NB4 (cell line): ENCODE results near the gene PHF21B.

ENCODE experiments used
- DNase-seq: peaks from one replicate; pipeline ENCODE4 v3.0.0; 2010; ENCODE audit warnings: low read depth
- H3K4me3 ChIP-seq: one replicate; pipeline ENCODE4 v1.5.1; 2011; ENCODE audit warnings: mild to moderate bottlenecking, low read depth, low read length, moderate library complexity
- MYC ChIP-seq: IDR thresholded peaks from 2 replicates; pipeline ENCODE4 v1.6.1; 2011; ENCODE audit warnings: low read depth, low read length
- POLR2A ChIP-seq: IDR thresholded peaks from 2 replicates; pipeline ENCODE4 v1.6.1; 2011; ENCODE audit warnings: mild to moderate bottlenecking; ENCODE audit not compliant: insufficient read length; ENCODE audit errors: extremely low read depth
- TF ChIP-seq, protein P1 (sequence below): IDR thresholded peaks from one replicate; pipeline ENCODE4 v1.5.1; 2012; ENCODE audit warnings: low read depth, low read length
- TF ChIP-seq, protein P2 (sequence below): IDR thresholded peaks from 2 replicates; pipeline ENCODE4 v1.6.1; 2011; ENCODE audit warnings: low read depth, low read length

PHF21B gene

DNA sequence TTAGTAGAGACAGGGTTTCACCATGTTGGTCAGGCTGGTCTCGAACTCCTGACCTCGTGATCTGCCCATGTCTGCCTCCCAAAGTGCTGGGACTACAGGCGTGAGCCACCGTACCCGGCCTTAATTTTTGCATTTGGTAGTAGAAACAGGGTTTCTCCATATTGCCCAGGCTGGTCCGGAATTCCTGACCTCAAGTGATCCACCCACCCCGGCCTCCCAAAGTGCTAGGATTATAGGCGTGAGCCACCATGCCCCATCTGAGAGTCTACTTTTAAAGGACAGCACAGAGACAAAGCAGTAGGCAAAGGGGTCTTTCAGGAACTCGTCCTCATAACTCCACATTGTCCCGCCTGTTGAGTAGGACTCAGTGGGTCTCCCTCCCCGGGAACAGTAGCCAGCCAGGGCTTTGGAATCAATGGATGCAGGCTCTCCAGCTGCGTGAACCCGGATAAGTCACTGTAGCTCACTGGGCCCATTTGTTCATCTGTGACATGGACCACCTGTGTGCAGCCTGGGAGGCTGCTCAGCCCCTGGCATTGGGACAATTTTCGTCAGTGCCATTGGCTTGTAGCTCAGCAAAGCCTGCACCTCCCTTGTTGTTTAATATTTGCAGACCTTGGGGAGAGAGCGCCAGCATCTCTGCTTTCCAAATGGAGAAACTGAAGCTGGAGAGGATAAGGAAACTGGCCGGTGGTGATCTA is 171.3 kb downstream of the PHF21B start:
- DNase-seq = no peak
- TF ChIP-seq, protein P1, sequence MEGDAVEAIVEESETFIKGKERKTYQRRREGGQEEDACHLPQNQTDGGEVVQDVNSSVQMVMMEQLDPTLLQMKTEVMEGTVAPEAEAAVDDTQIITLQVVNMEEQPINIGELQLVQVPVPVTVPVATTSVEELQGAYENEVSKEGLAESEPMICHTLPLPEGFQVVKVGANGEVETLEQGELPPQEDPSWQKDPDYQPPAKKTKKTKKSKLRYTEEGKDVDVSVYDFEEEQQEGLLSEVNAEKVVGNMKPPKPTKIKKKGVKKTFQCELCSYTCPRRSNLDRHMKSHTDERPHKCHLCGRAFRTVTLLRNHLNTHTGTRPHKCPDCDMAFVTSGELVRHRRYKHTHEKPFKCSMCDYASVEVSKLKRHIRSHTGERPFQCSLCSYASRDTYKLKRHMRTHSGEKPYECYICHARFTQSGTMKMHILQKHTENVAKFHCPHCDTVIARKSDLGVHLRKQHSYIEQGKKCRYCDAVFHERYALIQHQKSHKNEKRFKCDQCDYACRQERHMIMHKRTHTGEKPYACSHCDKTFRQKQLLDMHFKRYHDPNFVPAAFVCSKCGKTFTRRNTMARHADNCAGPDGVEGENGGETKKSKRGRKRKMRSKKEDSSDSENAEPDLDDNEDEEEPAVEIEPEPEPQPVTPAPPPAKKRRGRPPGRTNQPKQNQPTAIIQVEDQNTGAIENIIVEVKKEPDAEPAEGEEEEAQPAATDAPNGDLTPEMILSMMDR = no peak
- TF ChIP-seq MYC (no peak), POLR2A (no peak)
- TF ChIP-seq, protein P2, sequence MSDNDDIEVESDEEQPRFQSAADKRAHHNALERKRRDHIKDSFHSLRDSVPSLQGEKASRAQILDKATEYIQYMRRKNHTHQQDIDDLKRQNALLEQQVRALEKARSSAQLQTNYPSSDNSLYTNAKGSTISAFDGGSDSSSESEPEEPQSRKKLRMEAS = no peak
- H3K4me3 ChIP-seq = no peak overlapping the region

DNA sequence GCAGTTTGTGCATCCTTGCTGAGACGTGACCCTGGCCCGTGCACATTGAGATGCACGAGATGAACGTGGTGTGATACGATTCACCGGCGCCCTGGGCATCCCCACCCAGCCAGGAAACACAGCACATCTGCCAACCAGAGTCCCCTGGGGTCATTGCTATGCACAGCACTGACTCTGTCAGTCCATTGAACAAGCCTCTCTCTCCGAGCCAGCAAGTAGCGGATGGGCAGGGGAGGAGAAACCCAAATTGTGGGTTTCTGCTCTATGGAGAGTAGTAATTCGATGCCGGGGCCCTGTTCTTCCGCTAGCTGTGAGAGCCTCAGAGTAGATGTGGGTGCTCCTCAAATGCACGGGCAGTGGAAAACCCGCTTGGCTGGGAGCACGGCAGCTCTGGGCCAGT is 172.3 kb downstream of the PHF21B start:
- TF ChIP-seq POLR2A (no peak), MYC (no peak)
- TF ChIP-seq, protein P2 = no peak
- TF ChIP-seq, protein P1 = no peak
- DNase-seq = no peak
- H3K4me3 ChIP-seq = no peak overlapping the region

DNA sequence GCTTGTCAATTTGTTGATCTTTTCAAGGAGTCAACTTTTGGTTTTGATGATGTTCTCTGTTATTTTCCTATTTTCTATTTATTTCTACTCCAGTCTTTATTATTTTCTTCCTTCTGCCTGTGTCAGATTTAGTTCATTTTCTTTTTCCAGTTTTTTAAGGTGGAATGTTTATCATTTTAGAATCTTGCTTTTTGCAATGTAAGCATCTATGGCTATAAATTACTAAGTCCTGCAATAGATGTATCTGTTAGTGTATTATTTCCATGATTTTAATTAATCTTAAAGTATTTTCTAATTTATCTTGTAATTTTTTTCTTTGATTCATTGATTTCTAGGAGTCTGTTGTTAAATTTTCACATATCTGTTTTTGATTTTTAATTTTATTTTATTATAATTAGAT is 175.7 kb downstream of the PHF21B start:
- DNase-seq = no peak
- TF ChIP-seq POLR2A = no peak
- no peak for TF ChIP-seq MYC
- TF ChIP-seq, protein P2 = no peak
- TF ChIP-seq, protein P1 = no peak
- no peak overlapping the region for H3K4me3 ChIP-seq

DNA sequence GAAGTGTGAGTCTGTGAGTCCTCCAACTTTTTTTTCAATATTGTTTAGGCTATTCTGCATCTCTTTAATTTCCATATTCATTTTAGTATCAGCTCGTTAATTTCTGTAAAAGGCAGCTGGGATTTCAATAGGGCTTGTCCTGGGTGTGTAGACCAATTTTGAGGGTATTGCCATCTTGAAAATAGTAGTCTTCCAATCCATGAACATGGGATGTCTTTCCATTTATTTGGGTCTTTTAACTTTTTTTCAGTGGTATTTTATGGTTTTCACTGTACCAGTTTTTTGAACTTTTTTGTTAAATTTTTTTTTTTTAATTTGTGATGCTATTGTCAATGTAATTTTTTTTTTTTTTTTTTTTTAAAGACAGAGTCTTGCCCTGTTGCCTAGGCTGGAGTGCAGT is 177.9 kb downstream of the PHF21B start:
- H3K4me3 ChIP-seq = no peak overlapping the region
- DNase-seq = no peak
- TF ChIP-seq, protein P2 = no peak
- TF ChIP-seq, protein P1 = no peak
- TF ChIP-seq POLR2A (no peak), MYC (no peak)
